Measurements from ENCODE around the gene SDK2. TPM values are rescaled to one million over a fixed set of nuclear protein-coding genes. Genes with fewer than 3 reads are reported as not detected.

The SDK2 gene
- total RNA-seq, 1 experiment from 2014 or later = 0.46 TPM

DNA sequence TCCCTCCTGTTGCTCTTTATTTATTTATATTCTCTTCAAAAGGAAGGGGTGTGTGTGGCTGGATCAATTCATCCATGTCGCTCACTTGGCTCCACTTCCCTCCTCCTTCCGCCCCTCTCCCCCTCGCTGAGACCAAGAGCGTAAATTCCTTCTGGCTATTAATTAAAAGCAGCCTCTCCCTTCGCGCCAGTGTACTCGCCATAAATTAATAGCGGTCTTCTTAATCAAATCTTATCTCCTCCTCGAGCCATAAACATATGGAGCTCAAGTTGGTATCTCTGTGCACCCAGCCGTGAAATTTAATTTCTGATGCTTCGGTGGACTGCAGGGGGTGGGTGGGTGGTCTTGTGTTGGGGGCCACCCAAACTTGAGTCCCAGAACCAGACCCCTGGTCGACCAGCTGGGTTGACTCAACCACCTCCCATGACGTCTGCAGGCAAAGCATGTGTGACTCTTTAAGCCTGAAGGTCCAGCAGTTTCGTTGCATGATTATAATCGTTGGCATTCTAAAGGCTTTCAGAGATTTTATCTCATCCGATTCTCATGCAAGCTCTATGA is 57.9 kb downstream of the SDK2 start:
- no peak for DNase-seq (ENCODE audit: low spot score)

DNA sequence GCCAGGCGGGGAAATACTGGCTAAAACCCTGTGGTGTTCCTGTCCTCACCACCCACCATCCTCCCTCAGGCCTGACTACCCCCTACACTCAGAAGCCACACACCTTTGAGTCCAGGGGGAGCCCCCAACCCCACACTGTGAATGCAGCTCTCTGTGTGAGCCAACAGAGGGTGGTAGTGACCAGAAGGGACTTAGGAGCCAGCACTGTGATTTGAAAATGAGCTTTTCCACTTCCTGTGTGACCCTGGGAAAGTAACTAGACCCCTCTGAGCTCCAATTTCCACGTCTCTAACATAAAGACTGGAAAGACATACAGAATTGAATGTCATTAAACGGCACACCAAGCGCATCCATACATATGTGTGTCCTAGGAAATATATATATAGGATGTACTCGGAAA is 58.7 kb downstream of the SDK2 start:
- DNase-seq (ENCODE audit: low spot score) = no peak

DNA sequence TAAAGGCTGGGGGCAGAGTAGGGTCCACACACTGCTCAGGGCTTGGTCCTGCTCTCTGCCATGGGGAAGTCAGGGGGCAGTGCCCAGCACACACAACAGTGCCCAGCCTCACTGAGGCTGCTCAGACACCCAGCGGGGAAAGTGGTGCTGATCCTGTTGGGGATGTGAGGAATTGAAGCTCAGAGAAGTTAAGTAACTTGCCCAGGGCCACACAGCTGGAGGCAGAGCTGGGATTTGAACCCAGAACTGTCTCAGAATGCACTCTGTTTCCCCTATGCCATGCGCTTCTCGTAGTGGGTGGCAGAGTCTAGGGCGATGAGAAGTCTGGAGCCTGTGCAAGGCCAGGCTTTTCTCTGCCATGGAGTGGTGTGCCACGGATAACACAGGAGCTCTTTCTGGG is 59.3 kb downstream of the SDK2 start:
- DNase-seq (ENCODE audit: low spot score) = no peak

DNA sequence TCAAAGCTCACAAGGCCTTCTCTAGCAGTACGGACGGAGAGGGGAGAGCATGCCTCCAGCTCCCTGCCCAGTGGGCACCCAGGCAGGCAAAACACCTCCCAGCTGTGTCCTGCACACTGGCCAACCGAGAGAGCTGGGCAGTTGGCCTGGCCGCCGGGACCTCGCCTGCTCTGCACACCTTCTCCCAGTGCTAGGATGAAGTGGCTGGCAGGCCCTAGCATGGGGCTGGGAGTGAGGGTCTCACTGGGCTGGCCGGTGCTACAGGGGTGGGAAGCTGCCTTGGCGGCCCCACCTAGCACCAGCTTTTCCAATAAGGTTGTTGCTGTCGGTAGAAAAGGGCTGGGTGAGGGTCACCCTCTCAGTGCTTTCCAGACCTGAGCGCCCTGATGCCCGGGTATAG is 60.2 kb downstream of the SDK2 start:
- no peak for DNase-seq (ENCODE audit: low spot score)

DNA sequence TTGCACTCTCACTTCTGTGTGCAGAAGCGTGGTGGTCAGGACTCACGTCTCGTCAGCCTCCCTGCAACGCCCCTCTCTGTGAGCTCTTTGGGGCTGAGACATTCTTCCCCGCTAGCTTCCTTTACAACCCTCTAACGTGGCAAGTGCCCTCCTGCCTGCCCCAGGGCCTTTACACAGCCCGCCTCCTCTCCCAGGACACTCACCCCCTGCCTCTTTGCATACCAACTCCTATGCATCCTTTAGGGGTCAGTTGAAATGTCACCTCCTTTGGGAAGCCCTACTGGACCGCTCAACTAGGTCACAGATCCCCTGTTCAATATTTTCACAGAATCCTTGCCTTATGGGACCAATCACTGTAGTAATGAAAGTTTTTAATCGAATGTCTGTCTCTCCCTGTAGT is 61.4 kb downstream of the SDK2 start:
- no peak for DNase-seq (ENCODE audit: low spot score)

DNA sequence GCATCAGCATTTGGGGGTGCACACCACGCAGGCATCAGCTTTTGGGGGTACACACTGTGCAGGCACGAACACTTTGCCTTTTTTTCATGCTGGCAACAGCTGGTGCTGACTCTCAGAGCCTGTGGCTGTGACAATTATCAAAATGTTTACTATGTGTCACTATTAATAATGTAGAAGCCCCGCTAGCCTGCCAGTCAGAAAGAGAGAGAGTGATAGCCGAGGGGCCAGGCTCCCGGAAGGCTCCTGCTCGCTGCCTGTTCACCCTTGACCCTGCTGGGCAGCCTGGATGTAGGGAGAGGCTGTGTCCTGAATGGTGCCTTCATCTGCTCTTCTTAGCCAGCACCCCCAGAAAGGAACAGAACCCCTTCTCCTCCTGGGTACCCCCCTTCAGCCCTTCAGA is 61.9 kb downstream of the SDK2 start:
- no peak for DNase-seq (ENCODE audit: low spot score)

DNA sequence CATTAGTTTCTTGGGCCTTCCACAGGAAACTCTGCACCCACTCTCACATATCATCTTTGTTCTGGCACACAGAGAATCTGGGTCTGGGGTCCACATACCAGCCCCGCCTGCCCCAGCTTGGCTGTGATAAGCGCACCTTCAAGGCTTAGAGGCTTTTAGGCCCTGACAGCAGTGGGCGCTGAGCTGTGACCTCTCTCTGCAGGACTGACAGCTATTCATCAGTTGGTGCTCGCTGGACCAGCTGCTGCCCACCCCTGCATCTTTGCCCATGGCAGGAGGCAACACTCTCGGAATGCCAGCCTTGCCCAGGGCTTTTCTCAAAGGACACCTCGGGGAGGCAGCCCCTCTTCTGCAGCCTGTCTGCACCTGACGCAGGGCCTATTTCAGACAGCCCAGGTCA is 62.9 kb downstream of the SDK2 start:
- no peak for DNase-seq (ENCODE audit: low spot score)

DNA sequence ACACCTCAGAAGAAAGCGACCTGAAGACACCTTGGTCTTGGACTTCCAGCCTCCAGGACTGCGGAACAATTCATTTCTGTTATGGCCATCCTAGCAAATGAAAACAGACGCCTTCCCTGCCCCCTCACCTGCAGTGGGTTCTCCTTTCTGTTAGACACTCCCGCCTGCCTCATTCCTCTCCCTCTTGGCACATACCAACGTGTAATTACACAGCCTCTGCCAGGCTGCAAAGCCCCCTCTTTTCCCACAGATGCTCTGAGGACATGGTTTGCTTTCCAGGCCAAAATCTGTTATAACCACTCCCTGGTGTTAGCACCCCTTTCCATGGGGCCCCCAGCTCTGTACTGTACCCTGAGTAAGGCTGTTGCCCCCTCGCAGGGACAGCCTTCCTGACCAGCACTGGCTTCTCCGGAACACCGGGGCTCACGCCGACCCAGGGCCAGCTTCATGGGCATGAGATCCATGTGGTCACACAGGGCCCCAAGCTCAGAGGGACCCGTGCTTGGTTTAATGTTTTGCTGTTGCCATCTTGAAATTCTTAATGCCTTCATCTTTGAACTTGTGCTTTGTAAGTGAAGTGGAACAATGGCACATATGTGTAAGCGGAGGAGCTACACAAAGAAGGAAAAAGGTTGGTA is 64.1 kb downstream of the SDK2 start:
- DNase-seq (ENCODE audit: low spot score) = no peak

DNA sequence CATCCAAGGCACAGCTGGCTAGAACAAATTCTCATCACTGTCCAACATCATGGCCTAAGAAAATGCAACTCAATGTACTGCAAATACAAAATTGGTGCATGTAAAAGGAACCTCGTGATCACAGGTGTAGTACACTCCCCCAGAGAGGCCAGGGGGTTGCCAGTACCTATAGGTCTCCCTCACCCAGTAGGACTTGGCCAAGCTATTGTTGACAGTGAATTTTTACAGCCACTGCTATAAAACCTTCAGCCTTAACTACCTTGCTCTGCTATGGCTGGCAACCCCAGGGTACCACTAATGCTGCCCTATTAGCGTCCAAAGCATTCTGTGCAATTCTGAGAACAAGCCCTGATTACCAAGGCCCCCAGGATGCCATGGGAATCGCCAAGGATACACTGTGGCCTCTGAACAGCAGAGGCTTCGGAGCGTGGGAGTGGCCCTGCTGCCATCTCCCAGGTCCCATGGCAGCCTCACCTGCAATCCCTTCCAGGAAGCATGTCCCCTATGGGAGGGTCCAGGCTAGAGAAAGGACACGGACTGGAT is 67.6 kb downstream of the SDK2 start:
- no peak for DNase-seq (ENCODE audit: low spot score)

DNA sequence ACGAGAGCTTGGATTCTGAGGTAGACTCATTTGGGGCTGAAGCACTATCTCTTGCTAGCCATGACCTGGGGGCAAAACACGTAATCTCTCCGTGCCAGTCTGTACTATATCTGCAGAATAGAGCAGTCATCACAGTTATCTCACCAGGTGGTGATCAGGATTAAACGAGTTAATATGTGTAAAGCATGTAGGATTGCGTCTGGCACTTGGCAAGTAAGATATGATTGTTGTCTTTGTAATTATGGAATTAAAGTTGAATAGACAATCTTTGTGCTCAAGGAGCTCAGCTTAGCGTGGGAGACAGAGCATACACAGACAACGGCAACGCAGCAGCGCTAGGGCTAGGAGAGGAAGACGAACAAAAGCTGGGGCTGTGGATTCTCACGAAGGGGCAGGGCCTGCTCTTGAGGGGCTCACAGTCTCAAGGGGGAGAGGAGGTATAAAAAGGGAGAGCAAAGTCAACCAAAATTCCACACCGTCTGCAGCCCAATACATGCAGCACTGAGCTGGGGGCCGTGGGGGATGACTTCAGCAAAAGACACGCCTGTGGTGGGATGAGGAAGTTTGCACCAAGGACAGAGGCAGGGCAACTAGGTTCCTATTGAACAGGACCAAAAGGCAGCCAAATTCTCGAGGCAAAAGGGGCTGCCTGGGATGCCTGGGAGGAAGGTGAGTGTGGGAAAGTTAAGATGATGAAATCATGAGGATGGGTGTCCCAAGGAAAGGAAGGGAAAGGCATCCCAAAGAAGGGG is 68.6 kb downstream of the SDK2 start:
- DNase-seq (ENCODE audit: low spot score) = no peak

DNA sequence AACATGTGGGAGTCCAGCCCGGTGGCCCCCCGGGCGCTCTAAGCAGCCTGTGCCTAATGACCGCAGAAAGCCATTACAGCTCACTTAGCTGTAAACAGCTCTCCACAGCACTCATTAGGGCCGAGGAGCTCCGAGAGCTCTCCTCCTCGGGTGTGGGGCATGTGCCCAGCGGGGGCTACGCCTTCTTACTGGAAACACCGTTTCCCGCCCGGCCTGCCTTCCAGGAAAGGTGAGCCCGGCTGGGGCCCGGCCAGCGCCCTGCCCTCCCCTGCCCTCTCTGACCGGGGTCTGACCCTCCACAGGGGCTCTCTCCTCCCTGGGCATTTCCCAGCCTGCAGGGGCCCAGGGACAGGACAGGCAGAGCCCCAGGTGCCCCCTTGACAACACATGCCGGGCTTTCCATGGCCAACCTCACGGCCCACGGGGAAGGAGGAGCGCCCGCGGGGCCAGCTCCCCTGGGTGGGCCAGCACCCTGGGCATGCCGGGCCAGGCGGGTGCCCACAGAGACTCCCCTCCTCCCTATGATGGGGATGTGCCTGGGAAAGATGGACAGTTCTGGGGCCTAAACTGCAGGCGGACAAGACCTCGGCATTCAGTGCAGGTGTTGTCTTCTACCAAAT is 72.6 kb downstream of the SDK2 start:
- DNase-seq (ENCODE audit: low spot score) = no peak

DNA sequence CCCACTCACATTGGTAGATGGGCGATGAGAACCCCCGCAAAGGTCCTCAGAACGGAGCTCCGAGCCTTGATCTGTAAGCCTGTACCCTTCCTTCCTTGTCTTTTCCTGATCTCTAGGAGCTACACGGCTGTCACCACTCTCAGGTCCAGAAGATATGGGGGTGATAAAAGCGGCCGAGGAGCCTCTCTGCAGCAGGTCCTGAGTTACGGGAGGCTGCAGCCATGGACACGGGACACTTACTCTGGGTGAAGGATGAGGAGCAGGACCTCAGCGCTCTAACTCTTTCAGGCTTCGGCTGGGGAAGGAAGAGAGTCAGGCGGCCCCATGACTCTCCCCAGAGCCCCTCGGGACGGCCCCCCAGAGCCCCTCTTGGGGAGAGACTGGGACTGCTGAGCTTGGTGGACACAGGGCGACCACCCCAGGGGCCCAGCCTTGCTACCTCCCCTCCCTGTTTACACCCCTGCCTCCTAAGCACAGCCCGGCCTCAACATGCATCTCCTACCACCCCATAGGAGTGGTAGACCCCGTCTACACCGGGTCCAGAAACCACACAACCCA is 74.4 kb downstream of the SDK2 start:
- no peak for DNase-seq (ENCODE audit: low spot score)

DNA sequence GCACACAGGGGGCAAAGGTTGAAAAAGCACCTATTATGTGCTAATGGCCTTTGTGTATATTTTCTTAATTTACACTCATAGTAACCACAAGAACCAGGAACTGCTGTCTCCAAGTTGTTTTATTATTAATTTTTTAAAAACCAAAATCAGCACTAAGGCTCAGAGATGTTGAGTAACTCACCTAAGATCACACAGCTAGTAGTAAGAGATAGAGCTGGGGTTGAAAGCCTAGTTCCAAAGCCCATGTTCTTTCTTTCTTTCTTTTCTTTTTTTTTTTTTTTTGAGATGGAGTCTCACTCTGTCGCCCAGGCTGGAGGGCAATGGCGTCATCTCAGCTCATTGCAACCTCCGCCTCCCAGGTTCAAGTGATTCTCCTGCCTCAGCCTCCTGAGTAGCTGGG is 75.3 kb downstream of the SDK2 start:
- DNase-seq (ENCODE audit: low spot score) = no peak

DNA sequence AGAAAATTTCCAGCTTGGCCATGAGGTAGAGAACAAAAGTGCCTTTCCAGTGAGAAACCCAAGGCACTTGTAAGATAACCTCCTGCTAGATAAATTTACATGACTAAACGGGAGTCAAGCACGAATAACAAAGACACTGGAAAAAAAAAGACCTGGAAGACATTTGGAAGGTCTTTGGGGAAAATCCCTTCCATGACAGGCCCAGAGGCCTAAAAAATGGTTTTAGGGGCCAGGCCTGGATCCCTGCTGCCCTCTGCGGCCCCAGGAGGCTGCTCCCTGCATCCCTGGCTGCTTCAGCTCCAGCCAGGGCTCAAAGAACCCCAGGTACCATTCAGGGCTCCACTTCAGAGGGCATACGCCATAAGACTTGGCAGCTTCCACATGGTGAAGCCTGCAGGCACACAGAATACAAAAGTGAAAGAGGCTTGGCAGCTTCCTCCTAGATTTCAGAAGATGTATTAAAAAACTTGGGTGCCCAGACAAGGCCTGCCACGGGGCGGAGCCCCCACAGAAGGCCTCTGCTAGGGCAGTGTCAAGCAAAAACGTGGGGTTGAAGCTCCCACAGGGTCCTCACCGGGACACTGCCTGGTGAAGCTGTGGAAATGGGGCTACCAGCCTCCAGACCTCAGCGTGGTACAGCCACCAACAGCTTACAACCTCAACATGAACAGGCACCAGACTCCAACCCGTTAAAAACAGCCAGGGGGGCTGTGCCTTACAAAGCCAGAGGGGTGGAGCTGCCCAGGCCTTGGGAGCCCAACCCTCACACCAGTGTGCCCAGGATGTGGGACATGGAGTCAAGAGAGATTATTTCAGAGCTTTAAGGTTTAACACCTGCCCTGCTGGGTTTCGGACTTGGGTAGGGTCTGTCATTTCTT is 77.1 kb downstream of the SDK2 start:
- no peak for DNase-seq (ENCODE audit: low spot score)

DNA sequence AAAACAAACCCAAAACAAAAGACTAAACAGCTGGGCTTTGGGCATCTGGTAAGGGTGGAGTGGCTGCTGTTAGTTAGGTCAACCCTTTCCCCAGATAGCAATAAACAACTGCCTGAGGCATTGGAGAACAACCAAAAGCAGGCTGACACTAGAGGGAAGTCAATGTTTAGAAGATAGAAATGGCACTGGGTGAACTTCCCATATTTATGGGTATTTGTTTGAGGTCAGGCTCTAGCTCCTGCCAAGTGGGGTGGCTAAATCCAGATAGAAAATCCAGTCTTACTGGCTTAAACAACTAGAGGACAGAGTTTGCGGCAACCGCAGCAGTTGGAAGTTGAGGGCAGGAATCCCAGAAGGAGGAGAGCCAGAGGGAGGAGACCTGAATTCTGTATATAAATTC is 79.4 kb downstream of the SDK2 start:
- DNase-seq (ENCODE audit: low spot score) = peak; percentile 79

DNA sequence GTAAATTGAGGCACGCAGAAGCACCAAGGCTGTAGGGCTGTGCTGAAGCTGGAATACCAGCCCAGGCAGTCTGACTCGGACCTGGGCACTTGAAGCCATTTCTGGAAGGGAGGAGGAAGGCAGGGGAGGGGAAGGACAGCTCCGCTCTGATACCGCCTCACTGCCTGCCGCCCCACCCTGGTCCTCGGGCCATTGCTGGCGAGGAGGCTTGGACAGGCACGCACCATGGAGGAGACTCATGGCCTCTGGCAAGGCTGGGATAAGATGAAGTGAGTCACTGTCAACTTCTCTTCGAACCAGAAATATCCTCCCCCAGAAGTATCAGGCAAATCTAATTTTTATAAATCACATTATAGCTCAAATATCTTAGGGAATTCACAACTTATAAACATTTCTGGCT is 81.3 kb downstream of the SDK2 start:
- DNase-seq (ENCODE audit: low spot score) = no peak

DNA sequence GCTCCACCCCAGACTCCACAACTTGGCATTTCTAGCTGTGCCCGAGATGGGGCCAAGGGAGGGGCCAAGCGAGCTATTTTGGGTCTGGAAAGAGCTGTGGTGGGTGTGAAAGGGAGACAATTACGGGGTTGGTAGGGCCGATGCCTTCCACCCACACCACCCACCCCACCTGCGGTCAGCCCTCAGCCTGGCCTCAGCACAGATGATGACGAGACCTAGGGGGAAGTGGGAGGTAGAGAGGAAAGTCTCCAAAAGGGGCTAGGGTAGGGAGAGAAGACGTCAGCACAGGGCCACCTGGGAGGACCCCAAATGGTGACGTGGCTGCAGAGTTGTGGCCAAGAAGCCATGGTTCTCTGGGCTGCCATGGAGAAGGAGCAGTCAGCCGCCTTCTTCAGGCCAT is 83.1 kb downstream of the SDK2 start:
- no peak for DNase-seq (ENCODE audit: low spot score)

DNA sequence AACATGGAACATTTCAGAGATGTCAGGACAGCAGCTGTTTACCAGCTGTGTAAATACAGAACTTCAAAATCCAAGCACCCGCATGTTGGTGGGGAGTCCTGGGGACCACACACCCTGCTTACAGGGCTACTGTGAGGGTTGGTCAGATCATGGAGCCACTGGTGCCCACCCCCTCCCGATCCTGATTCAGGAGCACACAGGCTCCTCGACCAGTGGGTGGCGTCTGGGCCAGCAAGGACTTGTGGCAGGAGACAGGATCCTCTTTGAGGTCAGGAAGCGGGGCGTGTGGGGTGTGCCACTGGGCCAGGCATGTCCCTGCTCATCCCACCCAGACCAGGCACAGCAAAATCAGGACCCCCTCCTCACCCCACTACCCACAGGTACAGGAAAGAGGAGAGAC is 83.6 kb downstream of the SDK2 start:
- no peak for DNase-seq (ENCODE audit: low spot score)

DNA sequence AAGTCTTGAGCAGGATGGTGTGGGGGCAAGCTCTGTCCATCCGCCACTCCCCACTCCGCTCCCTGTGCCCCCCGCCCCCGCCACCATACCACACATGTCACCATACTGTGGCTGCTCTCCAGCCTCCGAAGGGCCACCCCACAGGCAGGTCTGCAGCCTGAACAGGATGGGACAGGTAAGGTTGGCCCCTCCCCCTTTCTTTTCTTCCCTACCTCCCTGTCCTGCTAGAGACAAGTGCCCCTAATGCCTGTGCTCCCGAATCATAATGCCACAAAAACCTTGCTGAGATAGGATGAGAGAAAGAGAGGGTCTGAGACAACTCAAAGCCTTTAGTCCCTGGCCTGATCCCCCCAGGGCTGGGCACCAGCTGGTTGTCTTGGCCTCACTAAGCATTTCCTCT is 84.7 kb downstream of the SDK2 start:
- DNase-seq (ENCODE audit: low spot score) = no peak

DNA sequence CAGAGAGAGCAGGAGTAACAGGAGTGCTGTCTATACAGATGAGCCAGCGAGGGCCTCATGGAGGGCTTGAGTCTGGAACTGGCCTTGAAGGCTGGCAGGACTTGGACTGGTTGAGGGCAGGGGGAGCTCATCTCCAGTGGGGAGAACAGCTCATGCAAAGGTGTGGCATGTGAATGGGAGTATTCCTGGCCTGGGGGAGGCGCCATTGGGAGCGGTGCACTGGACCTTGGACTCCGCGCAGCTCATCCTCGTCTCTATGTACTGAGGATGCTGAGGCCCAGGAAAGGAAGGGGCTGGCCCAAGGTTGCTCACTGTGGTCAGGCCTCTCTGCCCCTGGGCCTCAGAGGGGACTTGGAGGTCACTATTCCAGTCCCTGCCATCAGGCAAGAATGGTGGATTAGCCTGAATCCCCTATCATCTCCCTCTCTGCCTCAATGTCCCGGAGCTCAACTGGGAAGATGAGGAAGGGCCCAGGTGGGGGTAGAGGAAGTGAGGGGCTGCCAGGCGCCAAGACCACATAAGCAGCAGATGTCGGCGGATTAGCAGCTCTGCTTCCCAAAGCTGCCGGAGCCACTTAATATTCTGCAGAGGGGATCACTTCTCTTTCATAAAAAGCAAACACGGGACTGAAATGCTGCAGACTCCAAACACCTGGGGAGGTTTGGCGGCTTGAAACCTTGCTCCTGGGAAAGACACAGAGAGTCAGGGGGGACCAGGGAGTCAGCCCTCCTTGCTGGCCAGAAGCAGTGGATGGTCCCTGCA is 88.9 kb downstream of the SDK2 start:
- no peak for DNase-seq (ENCODE audit: low spot score)

DNA sequence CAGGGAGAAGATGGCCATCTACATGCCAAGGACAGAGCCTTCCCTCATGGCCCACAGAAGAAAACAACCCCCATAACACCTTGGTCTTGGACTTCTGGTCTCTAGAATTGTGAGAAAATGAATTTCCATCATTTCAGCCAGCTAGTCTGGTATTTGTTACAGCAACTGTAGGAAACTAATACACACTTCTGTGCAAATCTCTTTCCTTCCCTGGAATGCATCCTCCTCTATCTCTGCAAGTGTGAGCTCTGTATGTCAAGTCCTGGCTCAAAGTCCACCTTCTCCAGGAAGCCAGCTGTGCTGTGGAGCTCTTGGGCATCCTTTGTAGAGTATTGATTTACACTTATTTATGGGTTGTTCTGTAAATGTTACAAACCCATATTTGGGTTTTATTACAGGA is 89.7 kb downstream of the SDK2 start:
- DNase-seq (ENCODE audit: low spot score) = no peak

All from H4 (cell line).